GF-D8 (cell line): Measurements from ENCODE around the gene FMN1.

ENCODE experiments used
- DNase-seq: peaks from one replicate; lab custom pipeline; 2025; lab: John Stamatoyannopoulos, UW

Gene FMN1

GRCh38 chr15:33119865-33120264 is 74.6 kb downstream of the FMN1 start:
- DNase-seq = no peak

GRCh38 chr15:33119273-33119672 is 75.2 kb downstream of the FMN1 start:
- DNase-seq = no peak

DNA sequence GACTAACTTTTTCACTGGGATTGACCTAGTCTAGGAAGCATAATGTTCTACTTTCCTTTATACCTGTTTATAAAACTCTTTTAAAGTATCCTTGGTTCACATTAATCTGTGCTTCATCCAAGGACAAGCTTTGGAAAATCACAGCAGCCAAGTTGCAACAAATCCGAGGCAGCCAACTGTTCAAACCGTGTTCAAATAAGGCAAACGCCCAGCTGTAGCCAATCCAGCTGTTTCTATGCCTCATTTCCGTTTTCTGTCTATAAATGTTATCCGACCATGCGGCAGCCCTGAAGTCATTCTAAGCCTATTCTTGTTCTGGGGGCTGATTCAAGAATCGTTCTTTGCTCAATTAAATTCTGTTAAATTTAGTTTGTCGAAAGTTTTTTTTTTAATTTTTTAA is 78.3 kb downstream of the FMN1 start:
- no peak for DNase-seq

DNA sequence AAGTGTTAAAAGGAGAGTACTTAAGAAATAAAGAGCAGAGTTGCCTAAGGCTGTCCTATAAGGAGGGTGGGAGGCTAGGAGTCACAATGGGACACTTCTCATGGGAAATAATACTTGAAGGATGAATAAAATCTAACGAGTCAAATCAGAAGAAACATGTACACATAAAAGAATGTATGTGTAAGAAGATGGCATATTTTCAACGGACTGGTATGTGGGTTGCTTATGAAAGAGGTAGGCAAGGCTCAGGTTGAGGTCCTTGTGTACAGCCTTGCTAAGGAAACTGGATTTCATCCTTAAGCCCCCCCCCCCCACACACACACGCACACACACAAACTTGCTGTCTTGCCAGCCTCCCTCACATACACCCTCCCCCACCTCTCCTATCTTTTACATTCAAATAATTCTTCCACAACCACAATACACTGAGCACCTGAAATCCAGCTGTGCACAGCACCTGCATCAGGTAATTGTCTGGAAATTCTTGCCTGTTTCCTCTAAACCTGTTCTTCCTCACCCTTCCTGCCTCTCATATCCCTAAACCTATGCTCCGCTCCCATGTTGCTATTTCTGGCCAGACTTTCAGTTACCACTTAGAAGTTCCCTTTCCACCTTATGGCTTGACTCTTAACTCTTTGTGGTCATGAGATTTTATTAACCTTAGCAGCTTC is 79.2 kb downstream of the FMN1 start:
- DNase-seq = no peak

DNA sequence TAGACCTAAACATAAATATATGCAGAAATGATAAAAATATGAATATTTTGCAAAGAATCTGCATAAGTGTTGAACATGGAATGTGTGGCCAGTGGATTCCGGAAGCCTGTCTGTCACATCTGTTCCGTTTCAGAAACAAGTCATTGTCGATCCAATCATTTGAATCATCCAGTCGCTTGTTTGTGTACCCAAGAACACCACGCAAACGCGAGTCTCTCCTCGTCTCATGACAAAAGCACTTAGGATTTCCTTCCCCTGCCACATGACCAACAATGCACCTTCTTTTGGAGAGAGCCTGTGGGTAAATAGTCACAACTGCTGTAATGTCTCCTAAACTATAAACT is 80.2 kb downstream of the FMN1 start:
- no peak for DNase-seq

GRCh38 chr15:33113666-33114373 is 80.7 kb downstream of the FMN1 start:
- no peak for DNase-seq

GRCh38 chr15:33112541-33113105 is 81.9 kb downstream of the FMN1 start:
- no peak for DNase-seq

- no peak for DNase-seq
Measured at GRCh38 chr15:33111041-33111451, 83.5 kb downstream of the FMN1 start.

DNA sequence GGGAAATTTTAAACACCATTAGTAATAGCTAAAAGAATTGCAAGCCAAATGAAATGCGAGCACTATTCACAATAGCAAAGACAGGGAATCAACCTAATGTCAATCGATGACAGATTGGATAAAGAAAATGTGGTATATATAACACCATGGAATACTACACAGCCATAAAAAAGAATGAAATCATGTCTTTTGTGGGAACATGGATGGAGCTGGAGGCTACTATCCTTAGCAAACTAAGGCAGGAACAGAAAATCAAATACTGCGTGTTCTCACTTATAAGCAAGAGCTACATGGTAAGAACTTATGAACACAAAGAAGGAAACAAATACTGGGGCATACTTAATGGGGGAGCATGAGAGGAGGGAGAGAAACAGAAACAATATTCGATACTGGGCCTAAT is 85.2 kb downstream of the FMN1 start:
- no peak for DNase-seq

GRCh38 chr15:33108518-33108917 is 86.0 kb downstream of the FMN1 start:
- DNase-seq = no peak

DNA sequence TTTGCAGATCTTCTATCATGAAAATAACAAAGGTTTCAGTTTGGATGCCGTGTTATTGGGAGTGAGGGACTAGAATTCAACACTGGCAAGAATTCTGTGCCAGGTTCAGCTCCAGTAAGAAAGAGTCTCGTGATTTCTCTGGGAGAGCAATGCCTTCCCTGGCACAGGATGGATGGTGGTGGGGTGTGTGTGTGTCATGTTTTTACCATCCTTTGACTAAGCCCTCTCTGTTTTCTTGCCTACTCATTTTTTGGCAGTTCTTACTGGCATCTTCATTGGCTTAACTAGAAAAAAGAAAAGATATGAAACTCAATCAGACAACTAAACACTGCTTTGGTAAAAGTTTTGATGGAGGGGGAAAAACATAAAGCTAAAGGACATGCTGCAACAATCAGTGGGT is 86.6 kb downstream of the FMN1 start:
- no peak for DNase-seq

DNA sequence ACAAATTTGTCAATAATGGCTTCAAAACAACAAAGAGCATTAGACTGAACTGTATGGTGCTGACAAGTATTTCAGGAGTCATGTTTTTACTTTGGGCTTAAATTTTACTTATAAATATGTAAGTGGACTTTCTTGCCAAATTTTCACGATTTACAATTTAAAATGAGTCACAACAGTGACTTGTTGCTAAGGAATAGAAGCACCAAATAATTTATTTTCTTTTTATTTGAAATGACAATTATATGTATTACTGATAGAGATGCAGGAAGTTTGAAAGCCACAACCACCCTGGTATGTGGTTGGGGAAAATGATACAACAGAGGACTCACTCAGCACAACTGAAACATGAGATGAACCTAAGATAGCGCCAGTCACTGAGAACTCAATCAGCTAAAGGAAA is 90.3 kb downstream of the FMN1 start:
- no peak for DNase-seq

DNA sequence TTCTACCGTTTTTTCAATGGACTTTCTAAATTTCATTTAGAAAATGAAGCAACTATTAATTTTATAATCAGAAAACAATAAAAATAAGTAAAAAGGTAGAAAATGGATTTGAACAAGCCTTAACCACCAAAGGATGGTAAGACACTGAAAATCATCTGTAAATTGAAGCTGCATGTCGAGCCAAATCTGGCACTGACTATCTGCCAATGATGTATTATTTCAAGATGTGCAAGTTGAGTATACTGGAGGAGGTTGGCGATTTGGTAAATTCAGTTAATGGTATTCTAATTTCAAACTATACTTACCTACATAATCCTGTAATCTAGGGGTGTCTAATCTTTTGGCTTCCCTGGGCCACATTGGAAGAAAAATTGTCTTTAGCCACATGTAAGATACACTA is 93.5 kb downstream of the FMN1 start:
- DNase-seq = no peak

GRCh38 chr15:33100314-33100713 is 94.2 kb downstream of the FMN1 start:
- no peak for DNase-seq

- no peak for DNase-seq
Measured at GRCh38 chr15:33099739-33100138, 94.8 kb downstream of the FMN1 start.

GRCh38 chr15:33099213-33099612 is 95.3 kb downstream of the FMN1 start:
- DNase-seq = no peak

GRCh38 chr15:33098094-33099058 is 96.1 kb downstream of the FMN1 start:
- DNase-seq = no peak

DNA sequence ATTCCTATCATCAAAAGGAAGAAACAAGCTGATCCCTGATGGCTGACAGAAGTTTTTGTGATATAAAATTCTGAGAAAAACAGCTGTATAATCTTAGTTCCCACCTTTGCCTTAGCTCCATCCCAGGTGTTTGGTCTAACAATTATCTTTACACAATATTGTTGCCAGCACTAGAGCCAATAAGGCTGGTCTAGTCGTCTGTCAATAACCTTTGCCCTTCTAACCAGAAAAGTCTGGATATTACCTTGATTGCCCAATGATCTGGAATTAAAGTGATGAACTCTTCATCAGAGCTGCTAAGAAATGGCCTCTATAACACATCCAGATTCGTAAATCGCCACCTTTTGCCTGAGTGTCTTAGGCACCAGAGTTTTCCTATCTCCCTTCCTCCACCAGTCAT is 98.4 kb downstream of the FMN1 start:
- no peak for DNase-seq

DNA sequence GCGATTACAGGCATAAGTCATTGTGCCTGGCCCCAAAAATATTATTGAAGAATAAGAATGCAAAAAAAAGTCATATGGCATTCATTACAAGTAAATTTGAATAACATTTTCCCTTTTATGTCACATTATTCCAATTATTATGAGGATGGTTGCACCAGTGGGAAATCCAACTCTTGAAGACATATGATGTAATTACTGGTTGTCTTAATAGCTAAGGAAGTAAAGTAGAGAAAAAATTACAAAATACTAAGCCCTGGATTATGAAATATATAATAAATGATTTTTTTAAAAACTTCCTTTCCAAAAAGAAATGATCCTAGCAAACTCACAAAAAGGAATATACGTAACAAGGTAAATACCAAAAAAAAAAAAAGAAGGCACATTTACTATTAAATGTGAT is 98.9 kb downstream of the FMN1 start:
- DNase-seq = no peak

DNA sequence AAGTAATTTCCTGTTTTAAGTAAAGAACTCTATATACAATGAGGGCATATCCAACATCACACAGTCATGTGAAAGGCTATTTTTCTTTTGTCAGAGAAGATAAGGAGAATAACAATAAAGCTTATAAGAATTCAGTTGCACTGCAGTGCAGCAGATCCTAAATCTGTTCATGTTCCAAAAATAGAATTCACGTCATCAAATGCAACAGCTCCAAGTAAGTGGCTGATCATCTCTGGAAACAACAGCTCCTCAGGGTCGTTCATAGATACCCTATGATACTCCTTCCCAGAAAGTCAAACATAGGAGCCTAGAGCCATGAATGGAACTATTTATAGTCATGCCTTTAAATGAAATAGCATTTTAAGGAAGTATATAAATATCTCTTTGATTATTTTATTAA is 100.2 kb downstream of the FMN1 start:
- DNase-seq = no peak

DNA sequence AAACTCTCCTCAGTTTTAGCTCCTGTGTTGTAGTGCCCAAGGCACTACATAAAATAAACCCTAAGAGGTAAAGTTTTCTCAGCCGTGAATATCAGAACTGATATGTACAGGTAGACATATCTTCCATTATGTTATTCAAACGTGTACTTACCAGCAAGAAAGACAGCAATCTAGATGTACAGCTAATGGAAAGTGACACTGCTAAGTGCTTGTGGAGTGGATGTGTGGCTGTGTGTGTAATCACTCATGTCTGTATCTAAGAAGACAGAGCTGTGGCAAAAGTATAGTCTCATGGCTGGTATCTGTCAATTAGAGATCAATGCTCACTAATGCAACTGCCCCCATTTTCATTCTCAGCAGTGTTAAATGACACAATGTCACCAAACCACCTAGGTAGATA is 101.3 kb downstream of the FMN1 start:
- no peak for DNase-seq

DNA sequence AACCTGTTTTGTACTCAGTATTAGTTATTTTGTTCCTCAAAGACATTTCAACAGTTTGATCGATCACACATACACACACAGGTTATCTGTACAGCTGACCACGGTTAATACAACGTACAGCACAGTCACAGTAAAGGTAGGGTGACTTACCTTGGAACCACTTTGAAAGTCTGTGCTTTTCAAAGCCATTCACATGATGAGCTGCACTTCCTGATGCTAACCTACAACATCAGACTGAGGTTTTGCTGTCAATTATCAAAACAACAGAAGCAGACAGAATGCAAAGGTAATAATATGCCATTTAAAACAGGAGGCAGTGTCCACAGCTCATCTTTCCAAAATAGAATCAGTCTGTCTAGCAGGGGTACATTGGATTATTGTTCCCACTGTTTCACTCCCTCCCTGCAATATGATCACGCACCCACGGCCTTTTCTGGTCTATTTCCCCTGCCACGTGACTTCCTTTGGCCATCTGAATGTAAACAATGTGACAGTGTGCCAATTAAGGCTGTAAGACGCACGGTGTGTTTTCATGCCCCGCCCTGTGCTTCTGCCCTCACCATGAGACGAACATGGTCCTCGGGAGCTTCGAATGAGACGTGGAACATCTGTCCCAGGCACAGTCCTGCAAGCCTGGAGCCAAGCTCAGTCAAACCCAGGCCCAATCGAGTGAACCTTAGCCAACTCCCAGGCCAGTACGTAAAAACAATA is 102.4 kb downstream of the FMN1 start:
- DNase-seq = no peak
